Activated CD4-positive, CD25-positive, alpha-beta regulatory T cell (primary cell): ENCODE data around the gene OSBPL1A.

Experiments
- DNase-seq, 4 experiments: peaks; one replicate each; lab custom pipeline; 2025; lab: John Stamatoyannopoulos, UW

The OSBPL1A gene

DNA sequence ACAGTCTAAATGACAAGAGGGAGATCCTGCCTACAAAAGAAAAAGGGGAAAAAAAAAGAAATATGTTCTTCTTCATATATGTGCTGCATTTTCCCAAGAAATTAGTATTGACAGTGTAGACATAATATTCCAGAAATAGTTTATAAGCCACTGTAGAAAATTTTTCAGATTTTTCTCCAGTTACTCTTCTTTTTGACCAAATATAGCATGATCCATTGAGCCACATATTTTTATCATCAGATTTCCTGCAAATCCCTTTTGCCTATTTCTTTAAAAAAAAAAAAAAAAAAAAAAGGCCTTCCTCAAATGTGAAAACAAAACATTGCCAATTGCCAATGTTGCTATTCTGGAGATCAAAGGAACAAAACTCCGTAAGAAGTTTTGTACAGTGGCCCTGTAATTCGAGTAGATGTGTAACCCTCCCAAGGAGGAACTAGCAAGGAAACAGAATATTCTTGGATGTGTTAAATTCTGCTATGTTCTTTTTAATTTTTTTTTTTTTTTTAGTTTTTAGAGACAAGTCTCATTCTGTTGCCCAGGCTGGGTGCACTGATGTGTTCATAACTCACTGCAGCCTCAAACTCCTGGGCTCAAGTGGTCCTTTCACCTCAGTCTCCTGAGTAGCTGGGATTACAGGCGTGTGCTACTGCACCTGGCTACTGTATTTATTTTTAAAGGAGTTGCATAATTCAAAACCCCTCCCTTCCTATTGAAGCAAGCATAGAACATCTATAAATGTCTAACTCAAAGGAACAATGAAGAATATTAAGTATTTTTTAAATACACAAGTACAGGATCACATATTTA, 271.3 kb downstream of the OSBPL1A start:
- no peak for DNase-seq

DNA sequence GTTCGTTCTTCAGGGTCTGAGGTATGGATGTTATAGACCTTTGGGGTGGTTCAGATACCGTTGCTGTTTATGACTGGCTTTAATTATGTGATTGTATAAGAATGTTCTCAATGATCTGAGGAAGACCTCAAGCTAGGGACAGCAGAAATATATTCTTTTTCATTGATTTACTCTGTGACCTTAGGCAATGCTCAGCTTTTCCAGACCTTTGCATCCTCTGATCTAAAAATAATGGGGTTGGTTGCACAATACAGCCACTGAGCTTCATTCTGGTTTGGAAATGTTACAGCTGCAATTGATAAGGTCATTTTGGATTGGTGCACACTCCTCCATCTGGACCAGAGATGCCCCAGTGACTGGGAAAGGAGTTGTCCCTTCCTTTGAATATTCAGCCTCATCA, 276.0 kb downstream of the OSBPL1A start:
- DNase-seq = no peak

DNA sequence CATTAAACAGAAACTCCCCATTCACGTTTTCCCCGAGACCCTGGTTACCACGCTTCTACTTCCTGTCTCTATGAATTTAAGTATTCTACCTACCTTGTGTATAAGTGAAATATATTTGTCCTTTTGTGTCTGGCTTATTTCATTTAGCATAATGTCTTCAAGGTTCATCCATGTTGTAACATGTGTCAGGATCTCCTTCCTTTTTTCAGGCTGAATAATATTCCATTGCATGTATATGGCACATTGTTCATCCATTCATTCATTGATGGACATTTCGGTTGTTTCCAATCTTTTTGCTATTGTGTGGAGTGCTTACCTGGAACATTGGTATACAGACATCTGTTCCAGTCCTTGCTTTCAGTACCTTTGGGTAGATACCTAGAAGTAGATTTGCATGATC, 276.9 kb downstream of the OSBPL1A start:
- DNase-seq = no peak

DNA sequence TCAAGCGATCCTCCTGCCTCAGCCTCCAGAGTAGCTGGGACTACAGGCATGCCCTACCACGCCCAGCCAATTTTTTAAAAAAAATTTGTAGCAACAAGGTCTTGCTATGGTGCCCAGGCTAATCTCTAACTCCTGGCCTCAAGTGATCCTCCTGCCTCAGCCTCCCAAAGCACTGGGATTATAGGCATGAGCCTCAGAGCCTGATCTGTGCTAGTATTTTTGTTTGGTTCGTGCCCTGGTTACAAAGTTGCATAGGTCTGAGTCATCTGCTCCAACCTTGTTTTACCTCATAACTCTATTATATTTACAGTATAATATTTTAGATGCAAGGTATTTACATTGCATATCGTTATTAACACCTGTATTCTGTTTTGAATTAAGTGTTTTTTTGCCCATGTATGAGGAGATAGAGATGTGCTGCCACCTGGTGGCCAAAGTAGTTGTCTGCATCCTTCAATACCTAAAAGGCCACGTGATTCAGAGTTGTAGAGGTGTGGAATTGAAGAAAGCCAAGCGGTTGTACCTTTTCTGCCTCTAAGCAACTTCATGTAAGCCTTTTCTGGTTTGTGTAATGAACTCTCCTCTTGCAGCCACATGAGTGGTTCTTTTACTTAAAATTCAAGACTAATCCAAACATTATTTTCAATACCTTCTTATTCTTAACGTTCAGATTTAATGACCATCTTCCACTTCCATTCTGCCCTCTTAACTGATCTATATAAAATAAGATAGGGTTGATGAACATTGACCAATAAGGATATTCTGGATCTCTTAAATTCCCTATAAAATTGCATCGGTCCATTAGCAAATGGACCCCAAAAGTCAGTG, 278.7 kb downstream of the OSBPL1A start:
- peak; percentile 48 to 82 (median 63) for DNase-seq

DNA sequence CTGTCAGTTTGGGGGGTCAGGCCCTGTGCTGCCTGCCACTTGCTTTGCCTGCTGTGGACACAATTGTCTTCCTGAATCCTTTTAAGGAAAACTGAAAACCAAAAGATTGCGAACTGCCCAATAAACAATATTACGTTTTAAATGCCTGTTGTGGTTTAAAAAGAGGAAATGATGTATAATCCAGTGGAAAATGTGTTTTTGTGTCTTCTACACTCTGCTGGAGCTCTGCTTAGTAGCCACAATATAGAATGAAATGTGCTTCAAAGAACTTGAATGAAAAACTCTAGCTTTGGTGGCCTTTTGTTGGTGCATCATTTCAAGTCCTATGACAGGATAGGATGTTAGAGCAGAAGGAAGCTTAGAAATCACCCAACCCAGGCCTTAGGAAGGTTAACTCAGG, 282.0 kb downstream of the OSBPL1A start:
- DNase-seq = no peak

DNA sequence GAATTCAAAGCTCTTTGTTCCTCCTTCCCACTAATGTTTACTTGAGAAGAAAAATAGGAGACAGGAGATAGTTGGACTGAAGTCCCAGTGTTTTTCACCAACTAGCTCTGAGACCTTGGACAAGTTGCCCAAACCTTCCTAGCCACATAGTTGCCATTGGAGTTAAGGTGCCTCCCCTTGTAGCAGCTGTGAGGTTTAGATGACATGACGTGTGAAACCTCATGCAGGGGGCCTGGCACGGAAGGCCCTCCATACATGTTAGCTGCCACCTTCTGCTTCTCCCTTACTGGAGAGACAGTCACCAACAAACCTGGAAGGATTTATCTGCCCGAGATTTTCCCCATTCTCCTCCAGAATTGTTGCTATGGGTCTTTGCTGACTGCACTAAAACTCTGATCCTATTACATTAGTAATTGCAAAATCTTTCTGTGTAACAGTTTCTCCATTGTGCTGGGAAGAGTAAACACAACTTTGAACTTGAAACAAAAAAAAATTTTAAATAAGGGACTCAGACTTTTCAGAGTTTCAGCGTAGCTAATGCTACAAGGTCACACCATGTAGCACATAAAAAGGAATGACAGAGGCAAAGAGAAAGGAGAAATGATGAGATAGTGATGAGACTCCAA, 282.6 kb downstream of the OSBPL1A start:
- no peak for DNase-seq

DNA sequence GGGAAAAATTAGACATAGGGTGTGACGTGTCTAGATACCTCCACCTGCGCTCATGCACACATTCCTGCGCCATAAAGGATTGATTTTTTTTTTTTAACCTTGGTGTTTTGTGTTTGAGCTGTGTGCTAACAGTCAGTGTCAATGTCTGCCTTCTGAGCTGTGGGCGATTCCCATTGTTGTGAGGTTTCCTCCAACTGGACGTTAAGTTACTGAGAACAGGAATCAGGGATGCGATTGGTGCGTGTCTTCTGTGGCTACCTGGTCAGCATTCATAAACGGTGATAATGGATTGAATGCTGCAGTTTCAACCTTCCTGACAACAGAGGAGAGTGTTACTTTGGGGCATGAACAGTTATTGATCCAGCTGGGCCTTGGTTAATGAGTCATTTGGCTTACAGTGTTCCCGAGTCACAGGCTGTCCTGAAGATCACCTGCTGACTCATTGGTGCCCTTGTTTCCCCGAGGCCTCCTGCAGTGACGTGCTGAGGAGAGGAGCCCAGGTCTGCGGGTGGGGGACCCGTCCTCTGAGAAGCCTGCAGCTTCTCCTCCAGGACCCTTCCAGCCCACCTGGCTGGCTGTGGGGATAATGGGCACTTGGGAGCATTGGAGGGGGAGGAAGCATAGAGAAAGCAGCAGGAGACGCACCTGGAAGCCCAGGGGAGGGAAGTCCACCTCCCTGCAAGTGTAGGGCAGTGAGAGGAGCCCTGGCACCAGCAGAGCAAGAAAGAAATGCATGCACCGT, 284.6 kb downstream of the OSBPL1A start:
- no peak for DNase-seq

DNA sequence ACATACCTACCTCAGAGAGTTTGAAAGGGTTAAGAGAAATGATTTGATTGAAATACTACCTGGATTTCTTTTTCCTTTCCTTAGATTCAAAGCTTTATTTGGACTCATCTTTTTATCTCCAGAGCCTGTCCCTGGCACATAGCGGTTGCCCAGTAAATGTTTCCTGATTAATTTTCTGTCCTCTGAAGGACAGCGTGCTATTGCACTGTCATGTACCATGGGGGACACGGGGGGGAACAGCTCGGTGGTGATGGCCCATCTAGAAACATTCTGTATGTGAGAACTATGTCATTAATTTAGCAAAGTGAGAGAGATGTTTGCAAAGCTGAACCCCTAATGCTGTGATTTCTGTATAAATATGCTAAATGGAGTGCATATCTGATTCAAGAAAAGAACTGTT, 285.2 kb downstream of the OSBPL1A start:
- no peak for DNase-seq
